AG09319 (cell line): ENCODE results near the gene PIK3CB.

Source experiments
- DNase-seq: peaks from one replicate; pipeline ENCODE4 v3.0.0-alpha.2; 2010; ENCODE audit warnings: low read depth; ENCODE audit errors: extremely low read depth
- CTCF ChIP-seq: IDR thresholded peaks from 2 replicates; pipeline ENCODE4 v1.5.1; 2011; ENCODE audit warnings: low read depth, mild to moderate bottlenecking, inconsistent platforms, low read length, moderate library complexity

Gene PIK3CB

GRCh38 chr3:138649134-138649533 is 185.6 kb downstream of the PIK3CB start:
- no peak for DNase-seq
- no peak for TF ChIP-seq CTCF

DNA sequence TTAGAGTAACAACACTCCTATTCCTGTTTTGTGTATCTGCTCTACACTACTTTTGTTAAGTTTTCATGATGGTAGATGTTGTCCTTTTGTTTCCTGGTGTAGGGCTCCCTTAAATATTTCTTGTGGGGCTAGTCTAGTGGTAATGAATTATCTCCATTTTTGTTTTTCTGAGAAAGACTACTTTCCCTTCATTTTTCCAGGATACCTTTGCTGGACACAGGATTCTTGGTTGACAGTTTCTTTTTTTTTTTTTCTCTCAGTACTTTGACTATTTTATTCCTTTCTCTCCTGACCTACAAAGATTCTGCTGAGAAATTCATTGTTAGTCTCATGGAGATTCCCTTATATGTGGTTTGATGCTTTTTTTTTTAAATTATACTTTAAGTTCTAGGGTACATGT is 188.2 kb downstream of the PIK3CB start:
- no peak for DNase-seq
- TF ChIP-seq CTCF: no peak

DNA sequence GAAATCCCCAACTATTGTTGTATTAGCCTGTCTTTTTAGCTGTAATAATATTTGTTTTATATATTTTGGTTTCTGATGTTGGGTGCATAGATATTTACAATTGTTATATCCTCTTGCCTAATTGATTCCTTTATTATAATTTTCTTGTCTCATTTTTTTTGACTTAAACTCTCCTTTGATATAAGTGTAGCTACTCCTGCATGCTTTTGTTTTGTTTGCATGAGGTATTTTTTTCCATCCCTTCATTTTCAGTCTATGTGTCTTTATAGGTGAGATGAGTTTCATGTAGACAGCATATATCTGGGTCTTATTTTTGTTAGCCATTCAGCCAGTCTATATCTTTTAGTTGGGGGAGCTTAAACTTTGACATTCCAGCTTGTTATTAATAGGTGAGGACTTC is 188.7 kb downstream of the PIK3CB start:
- TF ChIP-seq CTCF: no peak
- no peak for DNase-seq

GRCh38 chr3:138642927-138643253 is 191.8 kb downstream of the PIK3CB start:
- DNase-seq: no peak
- TF ChIP-seq CTCF: no peak

- no peak for TF ChIP-seq CTCF
- DNase-seq: no peak
Measured at GRCh38 chr3:138642226-138642926, 192.4 kb downstream of the PIK3CB start.

DNA sequence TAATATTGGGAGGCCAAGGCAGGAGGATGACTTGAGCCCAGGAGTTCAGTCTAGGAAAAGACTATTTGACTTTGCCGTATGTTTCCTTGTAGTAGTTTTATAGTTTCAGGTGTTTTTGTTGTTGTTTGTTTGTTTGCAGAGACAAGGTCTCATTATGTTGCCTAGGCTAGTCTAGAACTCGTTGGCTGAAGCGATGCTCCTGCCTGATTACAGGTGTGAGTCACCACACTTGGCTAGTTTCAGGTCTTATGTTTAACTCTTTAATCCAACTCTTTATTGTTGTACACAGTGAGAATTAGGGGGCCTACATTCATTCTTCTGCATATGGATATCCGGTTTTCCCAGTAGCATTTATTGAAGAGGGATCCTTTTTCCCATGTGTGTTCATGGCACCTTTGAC is 194.2 kb downstream of the PIK3CB start:
- no peak for TF ChIP-seq CTCF
- no peak for DNase-seq

DNA sequence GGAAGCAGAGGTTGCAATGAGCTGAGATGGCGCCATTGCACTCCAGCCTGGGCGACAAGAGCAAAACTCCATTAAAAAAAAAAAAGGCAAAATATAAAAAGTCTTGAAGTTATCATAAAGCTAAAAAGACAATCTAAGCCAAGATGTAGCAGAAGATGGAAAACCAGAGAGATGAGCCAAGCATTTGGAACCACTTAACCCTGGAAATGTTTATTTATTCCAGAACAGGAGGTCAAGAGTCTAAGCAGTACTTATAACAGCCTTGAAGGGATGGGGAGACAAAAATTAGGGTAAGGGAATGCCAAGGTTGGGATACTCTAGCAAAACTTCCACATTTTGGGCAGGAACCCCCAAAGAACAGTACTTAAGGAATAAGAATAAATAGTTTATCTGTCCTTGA is 196.1 kb downstream of the PIK3CB start:
- TF ChIP-seq CTCF: no peak
- no peak for DNase-seq
